Measurements from ENCODE around the gene EPS8L1.

GRCh38 chr19:55098716-55099556, 23.3 kb downstream of the EPS8L1 start:
- TF ChIP-seq CTCF (IDR thresholded peaks at IDR 0.05; ENCODE audit: low read depth, low read length, poor library complexity, severe bottlenecking) (no peak), EZH2phosphoT487 (IDR thresholded peaks at IDR 0.05; ENCODE audit: borderline replicate concordance, low read length) (no peak)
